Stimulated activated CD8-positive, alpha-beta memory T cell treated with anti-CD3 and anti-CD28 coated beads, Interleukin-2, amount 100 ng/mL, for 48 hours (primary cell): ENCODE measurements around the gene COL4A5.

Experiments used
- DNase-seq, 2 donors: peaks; one replicate each; pipeline ENCODE4 v3.0.0-alpha.2; 2020; ENCODE audit warnings: low read depth in 2 of 2

COL4A5 gene

GRCh38 chrX:108641589-108642272, 202.1 kb downstream of the COL4A5 start:
- no peak for DNase-seq

GRCh38 chrX:108642273-108642628, 202.6 kb downstream of the COL4A5 start:
- DNase-seq: no peak

- DNase-seq: no peak
Observed at GRCh38 chrX:108664701-108665100, 225.1 kb downstream of the COL4A5 start.

- DNase-seq: no peak
Observed at GRCh38 chrX:108666101-108666500, 226.5 kb downstream of the COL4A5 start.

- DNase-seq: no peak
Observed at GRCh38 chrX:108671526-108671925, 231.9 kb downstream of the COL4A5 start.

GRCh38 chrX:108696690-108697089, 257.1 kb downstream of the COL4A5 start:
- no peak for DNase-seq

GRCh38 chrX:108699368-108699767, 259.7 kb downstream of the COL4A5 start:
- no peak for DNase-seq

GRCh38 chrX:108701633-108702032, 262.0 kb downstream of the COL4A5 start:
- DNase-seq: no peak

GRCh38 chrX:108702530-108702929, 262.9 kb downstream of the COL4A5 start:
- DNase-seq: no peak

GRCh38 chrX:108704839-108705238, 265.2 kb downstream of the COL4A5 start:
- DNase-seq: no peak

- no peak for DNase-seq
Observed at GRCh38 chrX:108712886-108713285, 273.2 kb downstream of the COL4A5 start.

GRCh38 chrX:108722561-108722960, 282.9 kb downstream of the COL4A5 start:
- DNase-seq: no peak

GRCh38 chrX:108726748-108727147, 287.1 kb downstream of the COL4A5 start:
- DNase-seq: no peak

- no peak for DNase-seq
Observed at GRCh38 chrX:108731153-108731552, 291.5 kb downstream of the COL4A5 start.

GRCh38 chrX:108732630-108733321, 293.1 kb downstream of the COL4A5 start:
- no peak for DNase-seq

- DNase-seq: no peak
Observed at GRCh38 chrX:108734426-108734825, 294.8 kb downstream of the COL4A5 start.

- DNase-seq: no peak
Observed at GRCh38 chrX:108735091-108735678, 295.5 kb downstream of the COL4A5 start.

GRCh38 chrX:108735679-108736508, 296.3 kb downstream of the COL4A5 start:
- no peak for DNase-seq

- DNase-seq: no peak
Observed at GRCh38 chrX:108736509-108737479, 297.2 kb downstream of the COL4A5 start, which contains the start of gene IRS4. Gene IRS4, minus strand, starts transcription at chrX:108736563.

- DNase-seq: no peak
Observed at GRCh38 chrX:108737754-108738153, 298.1 kb downstream of the COL4A5 start.

- no peak for DNase-seq
Observed at GRCh38 chrX:108740299-108740774, 300.7 kb downstream of the COL4A5 start.
